Measurements from ENCODE around the gene VPS50.

The VPS50 gene

GRCh38 chr7:93409324-93409723, 177.2 kb downstream of the VPS50 start:
- ATAC-seq (no peak), DNase-seq (no peak)

Data from stimulated activated naive CD8-positive, alpha-beta T cell treated with anti-CD3 and anti-CD28 coated beads, Interleukin-15, Interleukin-2, amounts not matched to agents 100 U/mL and 50 U/mL, for 24 hours (primary cell).